Activated CD4-positive, alpha-beta memory T cell treated with anti-CD3 and anti-CD28 coated beads for 36 hours (primary cell): ENCODE data around the gene KCTD14. TPM values are rescaled to one million over a fixed set of nuclear protein-coding genes. Genes with fewer than 3 reads are reported as not detected.
"Not testable (repeated sequence)": the region's sequence is repeated elsewhere in the genome, so short reads cannot be mapped to it uniquely, and the experiment has no call there.

ENCODE experiments used
- CTCF ChIA-PET: fragments of 350-600 bp; sonication (Branson Sonifier 250); formaldehyde crosslinking; loops from one replicate; lab custom pipeline; 2021; ENCODE audit warnings: antibody characterized with exemption, inconsistent platforms; lab: Charles Lee
- POLR2A ChIA-PET: fragments of 350-600 bp; sonication (Branson Sonifier 250); formaldehyde crosslinking; loops from one replicate; lab custom pipeline; 2021; ENCODE audit warnings: antibody characterized with exemption; lab: Charles Lee
- DNase-seq: peaks from one replicate; pipeline ENCODE4 v3.0.0-alpha.2; 2020
- H3K27ac Mint-ChIP-seq: one replicate; pipeline ENCODE4 v1.8.0; 2021; ENCODE audit warnings: mixed read lengths
- H3K27me3 Mint-ChIP-seq: one replicate; pipeline ENCODE4 v1.8.0; 2021; ENCODE audit warnings: mixed read lengths
- H3K36me3 Mint-ChIP-seq: one replicate; pipeline ENCODE4 v1.8.0; 2021; ENCODE audit warnings: mixed read lengths
- H3K4me1 Mint-ChIP-seq: one replicate; pipeline ENCODE4 v1.8.0; 2021; ENCODE audit warnings: low read depth, mixed read lengths
- H3K4me3 Mint-ChIP-seq: one replicate; pipeline ENCODE4 v1.8.0; 2021; ENCODE audit warnings: mild to moderate bottlenecking, mixed read lengths
- H3K9me3 Mint-ChIP-seq: one replicate; pipeline ENCODE4 v1.8.0; 2021; ENCODE audit warnings: mixed read lengths
- intact Hi-C: fragments of 100-400 bp; cut with micrococcal nuclease; formaldehyde crosslinking; loops from one replicate; pipeline ENCODE4 v1.15.1; 2023
- total RNA-seq, 2 experiments: library from RNA; stranded (reverse); gene quantifications; one replicate each; pipeline ENCODE4 v1.2.3, GENCODE V29; 2021

Gene KCTD14
- total RNA-seq, 2 experiments from 2014 or later: 0.17 TPM; not detected in 1

GRCh38 chr11:77986456-77986855 lies 36.6 kb downstream of the KCTD14 start:
- intact Hi-C loops: not testable (repeated sequence)

GRCh38 chr11:77981346-77981947 lies 41.6 kb downstream of the KCTD14 start:
- peaks cover 44% of the 10 kb centered on the region for H3K36me3 Mint-ChIP-seq
- DNase-seq: no peak
- peaks cover 21% of the 10 kb centered on the region for H3K4me1 Mint-ChIP-seq
- ChIA-PET POLR2A (interaction anchor here (0.6 kb wide), 1 partner anchor 427 kb away, joined by 5 read pairs; no protein-coding TSS in a partner anchor), CTCF (interaction anchor here (1.3 kb wide), 1 partner anchor 14 kb away, joined by 3 read pairs; no protein-coding TSS in a partner anchor)
- no peak overlapping the region for H3K27ac Mint-ChIP-seq
- H3K27me3 Mint-ChIP-seq: no peaks in the 10 kb centered on the region
- no peak overlapping the region for H3K4me3 Mint-ChIP-seq
- peaks cover 3% of the 10 kb centered on the region for H3K9me3 Mint-ChIP-seq
- intact Hi-C loops: no loop called here

More at GRCh38 chr11:77986456-77986855, 36.6 kb downstream of the KCTD14 start:
- peaks cover 44% of the 10 kb centered on the region for H3K36me3 Mint-ChIP-seq
- DNase-seq, H3K27ac Mint-ChIP-seq, H3K9me3 Mint-ChIP-seq, POLR2A ChIA-PET, H3K27me3 Mint-ChIP-seq, H3K4me3 Mint-ChIP-seq, CTCF ChIA-PET: not testable (repeated sequence)
- H3K4me1 Mint-ChIP-seq: peaks cover 33% of the 10 kb centered on the region

GRCh38 chr11:77968337-77968736 lies 54.7 kb downstream of the KCTD14 start:
- H3K27ac Mint-ChIP-seq: no peak overlapping the region
- no peak for DNase-seq
- no peaks in the 10 kb centered on the region for H3K27me3 Mint-ChIP-seq
- POLR2A ChIA-PET: no interaction called here
- H3K36me3 Mint-ChIP-seq: peaks cover 11% of the 10 kb centered on the region
- no peaks in the 10 kb centered on the region for H3K4me1 Mint-ChIP-seq
- CTCF ChIA-PET: no interaction called here
- no peaks in the 10 kb centered on the region for H3K9me3 Mint-ChIP-seq
- intact Hi-C loops: no loop called here
- no peak overlapping the region for H3K4me3 Mint-ChIP-seq

- no peak for DNase-seq
- no peaks in the 10 kb centered on the region for H3K27me3 Mint-ChIP-seq
- H3K9me3 Mint-ChIP-seq: no peaks in the 10 kb centered on the region
- no peak overlapping the region for H3K4me3 Mint-ChIP-seq
- ChIA-PET CTCF (no interaction called here), POLR2A (no interaction called here)
- H3K4me1 Mint-ChIP-seq: no peaks in the 10 kb centered on the region
- H3K27ac Mint-ChIP-seq: no peak overlapping the region
- intact Hi-C loops: no loop called here
- H3K36me3 Mint-ChIP-seq: peaks cover 11% of the 10 kb centered on the region
Observed at GRCh38 chr11:77967753-77968152, 55.3 kb downstream of the KCTD14 start.

- intact Hi-C loops: no loop called here
- Mint-ChIP-seq H3K36me3 (peaks cover 11% of the 10 kb centered on the region), H3K4me3 (no peak overlapping the region), H3K4me1 (no peaks in the 10 kb centered on the region), H3K27me3 (no peaks in the 10 kb centered on the region), H3K27ac (no peak overlapping the region), H3K9me3 (no peaks in the 10 kb centered on the region)
- CTCF ChIA-PET: no interaction called here
- no peak for DNase-seq
- POLR2A ChIA-PET: no interaction called here
Observed at GRCh38 chr11:77967121-77967520, 56.0 kb downstream of the KCTD14 start.

GRCh38 chr11:77966338-77966737 lies 56.7 kb downstream of the KCTD14 start:
- H3K4me1 Mint-ChIP-seq: no peaks in the 10 kb centered on the region
- no peaks in the 10 kb centered on the region for H3K9me3 Mint-ChIP-seq
- CTCF ChIA-PET: no interaction called here
- intact Hi-C loops: no loop called here
- POLR2A ChIA-PET: no interaction called here
- H3K4me3 Mint-ChIP-seq: no peak overlapping the region
- no peak for DNase-seq
- H3K27me3 Mint-ChIP-seq: no peaks in the 10 kb centered on the region
- no peak overlapping the region for H3K27ac Mint-ChIP-seq
- peaks cover 10% of the 10 kb centered on the region for H3K36me3 Mint-ChIP-seq

Other genes with a start within 250 kb of the KCTD14 start
- gene RSF1, start 202.6 kb downstream of the KCTD14 start, total RNA-seq: 10 to 100 TPM; 48.7 to 52.9 TPM
- 1 to 10 TPM; 9.5 to 10.0 TPM for gene AAMDC, start 202.1 kb downstream of the KCTD14 start, total RNA-seq
- 10 to 100 TPM; 53.5 to 55.3 TPM for gene INTS4, start 28.6 kb downstream of the KCTD14 start, total RNA-seq
- not detected for gene THRSP, start 40.6 kb upstream of the KCTD14 start, total RNA-seq
- gene NDUFC2, start 56.6 kb upstream of the KCTD14 start, total RNA-seq: 100 to 1,000 TPM; 209 to 230 TPM
- gene ALG8, start 116.3 kb upstream of the KCTD14 start, total RNA-seq: 10 to 100 TPM; 45.8 to 45.9 TPM
- 1 to 10 TPM; 7.9 to 8.8 TPM for gene KCTD21, start 165.3 kb upstream of the KCTD14 start, total RNA-seq
- gene USP35, start 165.6 kb upstream of the KCTD14 start, total RNA-seq: 1 to 10 TPM; 9.3 to 9.6 TPM